Amygdala (tissue), 56 donors: ENCODE measurements around the gene LMO7.
"Not testable (repeated sequence)": the region's sequence is repeated elsewhere in the genome, so short reads cannot be mapped to it uniquely, and the experiment has no call there.

ENCODE experiments used
- DNase-seq, 56 donors: peaks; one replicate each; lab custom pipeline; 2025; lab: John Stamatoyannopoulos, UW

The LMO7 gene

GRCh38 chr13:75738841-75739240 lies 102.7 kb downstream of the LMO7 start:
- no peak for DNase-seq

GRCh38 chr13:75739244-75739868 lies 103.2 kb downstream of the LMO7 start:
- no peak for DNase-seq

GRCh38 chr13:75740031-75740430 lies 103.9 kb downstream of the LMO7 start:
- no peak for DNase-seq

GRCh38 chr13:75743072-75743471 lies 106.9 kb downstream of the LMO7 start:
- not testable (repeated sequence) for DNase-seq

- DNase-seq = no peak
Measured at GRCh38 chr13:75744127-75744526, 108.0 kb downstream of the LMO7 start.

GRCh38 chr13:75745387-75745786 lies 109.3 kb downstream of the LMO7 start:
- no peak for DNase-seq

- DNase-seq = no peak
Measured at GRCh38 chr13:75748874-75749273, 112.7 kb downstream of the LMO7 start.

- DNase-seq = no peak
Measured at GRCh38 chr13:75749407-75749806, 113.3 kb downstream of the LMO7 start.

- DNase-seq = no peak
Measured at GRCh38 chr13:75751350-75751749, 115.2 kb downstream of the LMO7 start.

- DNase-seq = no peak
Measured at GRCh38 chr13:75752826-75753225, 116.7 kb downstream of the LMO7 start.

- no peak for DNase-seq
Measured at GRCh38 chr13:75754936-75755335, 118.8 kb downstream of the LMO7 start.

- no peak for DNase-seq
Measured at GRCh38 chr13:75757336-75757735, 121.2 kb downstream of the LMO7 start.

- DNase-seq = no peak
Measured at GRCh38 chr13:75759531-75759930, 123.4 kb downstream of the LMO7 start.

GRCh38 chr13:75760131-75761021 lies 124.2 kb downstream of the LMO7 start:
- peak in 12 of 56 donors; percentile 0 to 55 (median 10) for DNase-seq

- no peak for DNase-seq
Measured at GRCh38 chr13:75761369-75761768, 125.2 kb downstream of the LMO7 start.

GRCh38 chr13:75762076-75762937 lies 126.2 kb downstream of the LMO7 start:
- no peak for DNase-seq

GRCh38 chr13:75762955-75763354 lies 126.8 kb downstream of the LMO7 start:
- DNase-seq = no peak

GRCh38 chr13:75763512-75763911 lies 127.4 kb downstream of the LMO7 start:
- DNase-seq = no peak

- no peak for DNase-seq
Measured at GRCh38 chr13:75764251-75764925, 128.3 kb downstream of the LMO7 start.

- DNase-seq = no peak
Measured at GRCh38 chr13:75764926-75765310, 128.8 kb downstream of the LMO7 start.
